ENCODE measurements around the gene ZFP1.

GRCh38 chr16:75193265-75193650, 44.9 kb downstream of the ZFP1 start:
- TF ChIP-seq EZH2 (IDR thresholded peaks at IDR 0.05; ENCODE audit: insufficient read depth, poor library complexity, severe bottlenecking) (no peak), EZH2phosphoT487 (IDR thresholded peaks at IDR 0.05; ENCODE audit: insufficient read depth, low read depth) (no peak)
